T47D (cell line): Measurements from ENCODE around the gene ADAMTS17.

ENCODE experiments used
- DNase-seq, 2 experiments: peaks; one replicate each; pipeline versions ENCODE4 v3.0.0 to v3.0.0-alpha.2; 2011 to 2012; ENCODE audit warnings: low read depth in 1 of 2, low spot score in 1 of 2
- JUND ChIP-seq: IDR thresholded peaks from 2 replicates; pipeline ENCODE4 v1.6.1; 2012; ENCODE audit warnings: low read depth
- in situ Hi-C: cut with HindIII; loops from 2 replicates; pipeline ENCODE4 v1.10.0; 2016; ENCODE audit warnings: low sequenced_read_pairs, low pct_unique_long_range_greater_than_20kb

Gene ADAMTS17

GRCh38 chr15:100341750-100342560 is at the start of gene ADAMTS17:
TSS of gene ADAMTS17 (minus strand) at chr15:100341975. CDS start at chr15:100341899, 76 bp downstream.
- in situ Hi-C loops, result no loop called here
- DNase-seq, result peak; percentile 86 to 97
- TF ChIP-seq JUND, result no peak

GRCh38 chr15:100385300-100386050 is 43.7 kb upstream of the ADAMTS17 start:
- no peak for DNase-seq
- in situ Hi-C loops, result no loop called here
- TF ChIP-seq JUND, result no peak

- no peak for DNase-seq
- in situ Hi-C loops, result no loop called here
Measured at GRCh38 chr15:100384108-100384410, 42.3 kb upstream of the ADAMTS17 start.

GRCh38 chr15:100383302-100384107 is 41.7 kb upstream of the ADAMTS17 start:
- peak; percentile 43 to 72 for DNase-seq
- in situ Hi-C loops, result no loop called here
- TF ChIP-seq JUND, result no peak

More at GRCh38 chr15:100384108-100384410, 42.3 kb upstream of the ADAMTS17 start:
- no peak for TF ChIP-seq JUND

- TF ChIP-seq JUND, result no peak
- no peak for DNase-seq
- in situ Hi-C loops, result no loop called here
Measured at GRCh38 chr15:100373942-100374341, 32.2 kb upstream of the ADAMTS17 start.

GRCh38 chr15:100373120-100373896 is 31.5 kb upstream of the ADAMTS17 start:
- no peak for DNase-seq
- in situ Hi-C loops, result no loop called here
- TF ChIP-seq JUND, result no peak

GRCh38 chr15:100372739-100373119 is 31.0 kb upstream of the ADAMTS17 start:
- TF ChIP-seq JUND, result no peak
- DNase-seq, result no peak
- in situ Hi-C loops, result no loop called here

GRCh38 chr15:100355342-100355741 is 13.6 kb upstream of the ADAMTS17 start:
- no peak for DNase-seq
- in situ Hi-C loops, result no loop called here
- no peak for TF ChIP-seq JUND

GRCh38 chr15:100353449-100353848 is 11.7 kb upstream of the ADAMTS17 start:
- no peak for TF ChIP-seq JUND
- no peak for DNase-seq
- in situ Hi-C loops, result no loop called here

GRCh38 chr15:100350434-100351226 is 8.9 kb upstream of the ADAMTS17 start:
- DNase-seq, result peak in 1 of 2 experiments; percentile 88
- no peak for TF ChIP-seq JUND

GRCh38 chr15:100349696-100350433 is 8.1 kb upstream of the ADAMTS17 start:
- in situ Hi-C loops, result no loop called here
- no peak for TF ChIP-seq JUND
- peak; percentile 84 to 94 for DNase-seq

More at GRCh38 chr15:100350434-100351226, 8.9 kb upstream of the ADAMTS17 start:
- in situ Hi-C loops, result no loop called here
